Measurements from ENCODE around the gene SLC26A9.

- TF ChIP-seq TAF1 (IDR thresholded peaks at IDR 0.05; ENCODE audit: borderline replicate concordance, low read depth, low read length) (no peak), POLR2AphosphoS5 (IDR thresholded peaks at IDR 0.05; ENCODE audit: low read depth, low read length) (no peak)
Measured at GRCh38 chr1:205927247-205927646, 16.0 kb downstream of the SLC26A9 start.
